ENCODE data around the gene TIMM10B.
"Not testable (repeated sequence)": the region's sequence is repeated elsewhere in the genome, so short reads cannot be mapped to it uniquely, and the experiment has no call there.

DNA sequence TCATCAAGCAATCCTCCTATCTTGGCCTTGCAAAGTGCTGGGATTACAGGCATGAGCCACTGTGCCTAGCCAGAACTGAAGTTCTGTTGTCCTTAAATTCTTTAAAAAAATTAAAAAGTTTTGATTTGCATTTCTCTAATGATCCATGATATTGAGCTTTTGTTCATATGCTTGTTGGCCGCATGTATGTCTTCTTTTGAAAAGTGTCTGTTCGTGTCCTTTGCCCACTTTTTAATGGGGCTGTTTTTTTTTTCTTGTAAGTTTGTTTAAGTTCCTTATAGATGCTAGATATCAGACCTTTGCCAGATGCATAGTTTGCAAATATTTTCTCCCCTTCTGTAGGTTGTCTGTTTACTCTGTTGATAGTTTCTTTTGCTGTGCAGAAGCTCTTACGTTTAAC lies 40.6 kb downstream of the TIMM10B start:
- not testable (repeated sequence) for TF ChIP-seq MAX (IDR thresholded peaks at IDR 0.05); CTCF (IDR thresholded peaks at IDR 0.05; ENCODE audit: low read depth, low read length, missing input control); RAD21 (IDR thresholded peaks at IDR 0.05); NR2F2 (IDR thresholded peaks at IDR 0.05); YY1 (IDR thresholded peaks at IDR 0.05); TAF1 (conservative IDR thresholded peaks at IDR 0.05); GABPA (IDR thresholded peaks at IDR 0.05 in 1 of 2, conservative IDR thresholded peaks at IDR 0.05 in 1 of 2); ATF3 (IDR thresholded peaks at IDR 0.05); HNF4G (IDR thresholded peaks at IDR 0.05); HNF4A (conservative IDR thresholded peaks at IDR 0.05)
- TF ChIP-seq, protein P1, sequence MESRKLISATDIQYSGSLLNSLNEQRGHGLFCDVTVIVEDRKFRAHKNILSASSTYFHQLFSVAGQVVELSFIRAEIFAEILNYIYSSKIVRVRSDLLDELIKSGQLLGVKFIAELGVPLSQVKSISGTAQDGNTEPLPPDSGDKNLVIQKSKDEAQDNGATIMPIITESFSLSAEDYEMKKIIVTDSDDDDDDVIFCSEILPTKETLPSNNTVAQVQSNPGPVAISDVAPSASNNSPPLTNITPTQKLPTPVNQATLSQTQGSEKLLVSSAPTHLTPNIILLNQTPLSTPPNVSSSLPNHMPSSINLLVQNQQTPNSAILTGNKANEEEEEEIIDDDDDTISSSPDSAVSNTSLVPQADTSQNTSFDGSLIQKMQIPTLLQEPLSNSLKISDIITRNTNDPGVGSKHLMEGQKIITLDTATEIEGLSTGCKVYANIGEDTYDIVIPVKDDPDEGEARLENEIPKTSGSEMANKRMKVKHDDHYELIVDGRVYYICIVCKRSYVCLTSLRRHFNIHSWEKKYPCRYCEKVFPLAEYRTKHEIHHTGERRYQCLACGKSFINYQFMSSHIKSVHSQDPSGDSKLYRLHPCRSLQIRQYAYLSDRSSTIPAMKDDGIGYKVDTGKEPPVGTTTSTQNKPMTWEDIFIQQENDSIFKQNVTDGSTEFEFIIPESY (IDR thresholded peaks at IDR 0.05) = not testable (repeated sequence)
- TF ChIP-seq, protein P2, sequence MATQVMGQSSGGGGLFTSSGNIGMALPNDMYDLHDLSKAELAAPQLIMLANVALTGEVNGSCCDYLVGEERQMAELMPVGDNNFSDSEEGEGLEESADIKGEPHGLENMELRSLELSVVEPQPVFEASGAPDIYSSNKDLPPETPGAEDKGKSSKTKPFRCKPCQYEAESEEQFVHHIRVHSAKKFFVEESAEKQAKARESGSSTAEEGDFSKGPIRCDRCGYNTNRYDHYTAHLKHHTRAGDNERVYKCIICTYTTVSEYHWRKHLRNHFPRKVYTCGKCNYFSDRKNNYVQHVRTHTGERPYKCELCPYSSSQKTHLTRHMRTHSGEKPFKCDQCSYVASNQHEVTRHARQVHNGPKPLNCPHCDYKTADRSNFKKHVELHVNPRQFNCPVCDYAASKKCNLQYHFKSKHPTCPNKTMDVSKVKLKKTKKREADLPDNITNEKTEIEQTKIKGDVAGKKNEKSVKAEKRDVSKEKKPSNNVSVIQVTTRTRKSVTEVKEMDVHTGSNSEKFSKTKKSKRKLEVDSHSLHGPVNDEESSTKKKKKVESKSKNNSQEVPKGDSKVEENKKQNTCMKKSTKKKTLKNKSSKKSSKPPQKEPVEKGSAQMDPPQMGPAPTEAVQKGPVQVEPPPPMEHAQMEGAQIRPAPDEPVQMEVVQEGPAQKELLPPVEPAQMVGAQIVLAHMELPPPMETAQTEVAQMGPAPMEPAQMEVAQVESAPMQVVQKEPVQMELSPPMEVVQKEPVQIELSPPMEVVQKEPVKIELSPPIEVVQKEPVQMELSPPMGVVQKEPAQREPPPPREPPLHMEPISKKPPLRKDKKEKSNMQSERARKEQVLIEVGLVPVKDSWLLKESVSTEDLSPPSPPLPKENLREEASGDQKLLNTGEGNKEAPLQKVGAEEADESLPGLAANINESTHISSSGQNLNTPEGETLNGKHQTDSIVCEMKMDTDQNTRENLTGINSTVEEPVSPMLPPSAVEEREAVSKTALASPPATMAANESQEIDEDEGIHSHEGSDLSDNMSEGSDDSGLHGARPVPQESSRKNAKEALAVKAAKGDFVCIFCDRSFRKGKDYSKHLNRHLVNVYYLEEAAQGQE (IDR thresholded peaks at IDR 0.05) = not testable (repeated sequence)

Measured in liver (tissue), 3 donors.